HFF-Myc (cell line): ENCODE measurements around the gene TEX51.

Source experiments
- DNase-seq: peaks from one replicate; pipeline ENCODE4 v3.0.0-alpha.2; 2011; ENCODE audit warnings: low read depth; ENCODE audit errors: extremely low read depth
- H3K4me3 ChIP-seq: replicated peaks from 2 replicates; pipeline ENCODE4 v1.5.1; 2011; ENCODE audit warnings: low read depth, mild to moderate bottlenecking, control low read depth, low read length
- CTCF ChIP-seq: IDR thresholded peaks from 2 replicates; pipeline ENCODE4 v1.5.1; 2012; ENCODE audit warnings: mild to moderate bottlenecking, low read depth, low read length, control low read depth; ENCODE audit errors: missing control alignments

TEX51 gene

GRCh38 chr2:126898636-126899035 lies at the start of gene TEX51:
Gene TEX51, plus strand, starts transcription at chr2:126898890. Its CDS starts 29 bp downstream, at chr2:126898919.
- no peak within 1 kb of the TSS for H3K4me3 ChIP-seq
- no peak for TF ChIP-seq CTCF
- DNase-seq = no peak

DNA sequence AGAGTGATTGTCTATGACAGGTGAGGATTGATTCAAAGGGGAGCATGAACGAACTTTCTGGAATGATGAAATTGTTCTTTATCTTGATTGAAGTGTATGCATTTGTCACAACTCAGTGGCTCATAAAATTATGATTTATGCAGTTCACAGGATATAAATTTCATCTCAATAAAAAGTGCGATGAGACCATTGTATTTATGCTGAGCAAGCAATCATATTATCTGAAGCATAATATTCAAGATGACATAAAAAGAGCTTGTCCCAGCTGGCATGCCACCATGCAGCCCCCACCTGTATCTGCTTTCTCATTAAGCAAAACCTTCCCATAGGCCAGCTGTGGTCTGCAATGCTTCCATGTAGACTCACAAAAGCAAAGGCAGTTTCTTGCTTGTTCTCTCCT lies 49.6 kb upstream of the TEX51 start:
- H3K4me3 ChIP-seq = no peak overlapping the region
- DNase-seq = no peak
- TF ChIP-seq CTCF = no peak

DNA sequence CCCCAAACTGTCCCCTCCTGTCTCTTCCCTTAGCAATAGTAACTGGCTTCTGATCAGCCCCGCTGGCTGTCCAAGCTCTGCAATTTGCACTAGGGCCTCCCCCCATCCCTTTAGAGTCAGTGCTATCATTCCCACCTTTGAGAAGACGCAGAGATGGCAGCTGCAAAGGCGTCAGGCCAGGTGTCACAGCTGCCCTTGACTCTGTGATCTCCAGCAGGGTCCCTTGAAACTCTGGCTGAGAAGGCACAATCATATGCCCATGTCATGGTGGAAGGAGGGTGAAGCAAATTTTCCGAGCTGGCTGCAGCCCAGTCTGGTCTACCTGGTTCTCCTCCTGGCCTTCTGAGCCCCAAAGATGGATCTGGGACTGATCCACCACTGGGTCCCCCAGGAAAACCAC lies 49.2 kb upstream of the TEX51 start:
- no peak for TF ChIP-seq CTCF
- no peak overlapping the region for H3K4me3 ChIP-seq

DNA sequence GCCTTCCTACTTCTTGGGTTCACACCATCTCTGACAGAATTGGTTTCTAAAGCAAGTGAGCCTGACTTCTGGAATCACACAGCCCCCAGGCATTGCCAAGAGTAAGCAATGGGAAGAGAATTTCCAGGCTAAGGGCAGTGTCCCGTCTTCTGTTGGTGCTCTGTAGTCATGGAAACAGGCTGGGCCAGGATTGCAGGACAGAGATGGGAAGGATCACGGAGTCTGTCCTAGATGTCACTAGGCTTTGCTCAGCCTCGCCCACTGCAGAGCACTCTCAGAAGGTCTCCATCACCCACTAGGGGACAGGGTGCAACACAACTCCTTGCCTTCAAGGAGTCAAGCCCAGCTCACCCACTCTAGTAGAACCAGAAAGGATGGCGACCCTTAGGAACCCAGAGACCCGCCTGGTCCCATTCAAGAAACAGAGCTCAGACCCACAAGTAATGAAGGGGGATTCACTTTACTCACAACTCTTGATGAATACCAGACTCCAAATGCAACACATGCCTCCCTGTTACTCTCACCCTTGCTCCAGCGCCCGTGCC lies 48.6 kb upstream of the TEX51 start:
- DNase-seq = no peak
- TF ChIP-seq CTCF = no peak
- H3K4me3 ChIP-seq = no peak overlapping the region

More for the DNA sequence above, 49.2 kb upstream of the TEX51 start:
- no peak for DNase-seq

DNA sequence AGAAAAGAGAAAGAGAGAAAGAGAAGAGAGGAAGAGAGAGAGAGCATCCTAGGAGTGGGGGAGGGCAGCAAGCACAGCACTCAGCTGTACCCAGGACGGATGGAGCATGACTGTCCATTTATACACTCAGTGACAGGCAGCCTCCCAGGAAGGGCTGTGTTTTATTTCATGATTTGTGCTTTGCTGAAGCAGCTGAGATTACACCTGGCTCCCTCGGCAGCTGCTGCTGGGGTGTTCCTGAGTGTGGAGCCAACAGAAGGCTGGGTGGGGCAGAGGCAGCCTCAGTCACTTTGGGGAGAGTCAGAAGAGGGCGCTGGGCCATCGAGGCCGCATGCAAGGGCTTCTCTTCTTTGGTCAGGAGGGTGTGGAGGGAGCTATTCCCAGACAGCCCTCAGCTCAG lies 47.8 kb upstream of the TEX51 start:
- H3K4me3 ChIP-seq = no peak overlapping the region
- TF ChIP-seq CTCF = no peak
- DNase-seq = no peak

- DNase-seq = no peak
- H3K4me3 ChIP-seq = no peak overlapping the region
- TF ChIP-seq CTCF = no peak
Measured at GRCh38 chr2:126851756-126852155, 46.9 kb upstream of the TEX51 start.

DNA sequence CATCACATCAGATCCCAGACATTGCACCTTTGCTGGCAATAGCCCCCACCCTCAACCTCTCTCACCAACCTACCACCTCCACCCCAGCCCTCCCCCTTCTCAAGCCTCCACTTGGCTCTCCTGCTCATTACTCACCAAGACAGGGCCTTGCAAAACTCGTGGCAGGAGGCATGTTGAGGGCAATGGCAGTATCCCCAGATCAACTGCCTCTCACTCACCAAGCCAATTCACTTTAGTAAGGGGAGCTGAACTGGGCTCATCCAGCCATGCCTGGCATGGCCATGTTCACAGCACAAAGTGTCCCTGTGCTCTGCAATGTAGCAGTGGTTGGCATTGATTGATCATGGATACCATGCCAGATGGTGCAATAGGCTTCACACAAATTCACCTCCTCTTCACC lies 46.3 kb upstream of the TEX51 start:
- no peak for DNase-seq
- H3K4me3 ChIP-seq = no peak overlapping the region
- no peak for TF ChIP-seq CTCF
